Measurements from ENCODE around the gene DERA.

DNA sequence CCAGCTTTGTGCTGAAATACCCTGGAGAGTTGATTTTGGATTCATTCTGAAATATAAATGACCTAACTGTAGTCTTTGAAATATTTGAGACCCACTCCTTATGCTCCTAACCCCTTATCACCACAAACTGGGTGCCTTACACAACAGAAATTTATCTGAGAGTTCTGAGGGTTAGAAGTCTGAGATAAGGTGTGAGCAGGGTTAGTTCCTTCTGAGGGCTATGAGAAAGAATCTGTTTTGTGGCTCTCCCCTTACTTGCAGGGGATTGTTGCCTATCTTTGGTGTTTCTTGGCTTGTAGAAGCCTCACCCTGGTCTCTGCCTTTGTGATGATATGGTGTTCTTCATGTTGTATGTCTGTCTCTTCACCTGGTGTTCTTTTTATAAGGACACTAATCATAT is 91.7 kb downstream of the DERA start:
- TF ChIP-seq, protein P1, sequence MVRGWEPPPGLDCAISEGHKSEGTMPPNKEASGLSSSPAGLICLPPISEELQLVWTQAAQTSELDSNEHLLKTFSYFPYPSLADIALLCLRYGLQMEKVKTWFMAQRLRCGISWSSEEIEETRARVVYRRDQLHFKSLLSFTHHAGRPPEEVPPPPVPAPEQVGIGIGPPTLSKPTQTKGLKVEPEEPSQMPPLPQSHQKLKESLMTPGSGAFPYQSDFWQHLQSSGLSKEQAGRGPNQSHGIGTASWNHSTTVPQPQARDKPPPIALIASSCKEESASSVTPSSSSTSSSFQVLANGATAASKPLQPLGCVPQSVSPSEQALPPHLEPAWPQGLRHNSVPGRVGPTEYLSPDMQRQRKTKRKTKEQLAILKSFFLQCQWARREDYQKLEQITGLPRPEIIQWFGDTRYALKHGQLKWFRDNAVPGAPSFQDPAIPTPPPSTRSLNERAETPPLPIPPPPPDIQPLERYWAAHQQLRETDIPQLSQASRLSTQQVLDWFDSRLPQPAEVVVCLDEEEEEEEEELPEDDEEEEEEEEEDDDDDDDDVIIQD (CRISPR knock-in tag; IDR thresholded peaks at IDR 0.05; ENCODE audit: low read depth) = no peak
- TF ChIP-seq EZH2 (conservative IDR thresholded peaks at IDR 0.05; ENCODE audit: low read depth, low read length) (no peak), ZBTB8A (CRISPR knock-in tag; IDR thresholded peaks at IDR 0.05; ENCODE audit: borderline replicate concordance, low read depth) (no peak), ZNF3 (CRISPR knock-in tag; IDR thresholded peaks at IDR 0.05) (no peak), RAD21 (CRISPR knock-in tag; IDR thresholded peaks at IDR 0.05) (no peak), ZFX (CRISPR knock-in tag; IDR thresholded peaks at IDR 0.05; ENCODE audit: low read depth) (no peak)
- TF ChIP-seq, protein P2, sequence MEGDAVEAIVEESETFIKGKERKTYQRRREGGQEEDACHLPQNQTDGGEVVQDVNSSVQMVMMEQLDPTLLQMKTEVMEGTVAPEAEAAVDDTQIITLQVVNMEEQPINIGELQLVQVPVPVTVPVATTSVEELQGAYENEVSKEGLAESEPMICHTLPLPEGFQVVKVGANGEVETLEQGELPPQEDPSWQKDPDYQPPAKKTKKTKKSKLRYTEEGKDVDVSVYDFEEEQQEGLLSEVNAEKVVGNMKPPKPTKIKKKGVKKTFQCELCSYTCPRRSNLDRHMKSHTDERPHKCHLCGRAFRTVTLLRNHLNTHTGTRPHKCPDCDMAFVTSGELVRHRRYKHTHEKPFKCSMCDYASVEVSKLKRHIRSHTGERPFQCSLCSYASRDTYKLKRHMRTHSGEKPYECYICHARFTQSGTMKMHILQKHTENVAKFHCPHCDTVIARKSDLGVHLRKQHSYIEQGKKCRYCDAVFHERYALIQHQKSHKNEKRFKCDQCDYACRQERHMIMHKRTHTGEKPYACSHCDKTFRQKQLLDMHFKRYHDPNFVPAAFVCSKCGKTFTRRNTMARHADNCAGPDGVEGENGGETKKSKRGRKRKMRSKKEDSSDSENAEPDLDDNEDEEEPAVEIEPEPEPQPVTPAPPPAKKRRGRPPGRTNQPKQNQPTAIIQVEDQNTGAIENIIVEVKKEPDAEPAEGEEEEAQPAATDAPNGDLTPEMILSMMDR (CRISPR knock-in tag; IDR thresholded peaks at IDR 0.05) = no peak

Measured in HepG2 (cell line).